ENCODE measurements around the gene CD200.
A peak's percentile ranks its signal among the peaks of the same experiment; 100 is the strongest.

The CD200 gene

DNA sequence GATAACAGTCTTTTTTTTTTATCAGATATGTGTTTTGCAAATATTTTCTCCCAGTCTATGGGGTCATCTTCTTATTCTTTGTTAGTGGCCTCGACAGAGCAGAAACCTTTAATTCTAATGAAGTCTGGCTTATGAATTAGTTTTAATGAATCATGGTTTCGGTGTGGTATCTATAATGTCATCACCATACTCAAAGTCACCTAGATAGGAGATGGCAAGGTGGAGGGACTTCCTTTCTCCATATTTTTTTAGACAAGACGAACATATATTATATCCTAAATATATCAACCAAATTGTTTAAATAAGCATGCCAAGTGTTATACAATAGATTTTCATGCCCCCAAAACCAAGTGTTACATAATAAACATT is 60.4 kb downstream of the CD200 start:
- no peak overlapping the region for H3K23ac ChIP-seq (ENCODE audit: low read length in 2 of 2)
- no peak overlapping the region for H2BK15ac ChIP-seq (ENCODE audit: low read depth, poor library complexity, severe bottlenecking)
- H3K4me3 ChIP-seq (ENCODE audit: insufficient read depth in 1 of 2, low read depth in 1 of 2, low read length in 2 of 2): no peak overlapping the region
- H3K9ac ChIP-seq (ENCODE audit: low read length): no peak overlapping the region
- H2AFZ ChIP-seq (ENCODE audit: low read depth, low read length): no peak overlapping the region
- H3K14ac ChIP-seq (ENCODE audit: low read length in 2 of 2): no peak overlapping the region
- H2BK12ac ChIP-seq (ENCODE audit: low read length in 2 of 2): no peak overlapping the region
- no peak overlapping the region for H3K27ac ChIP-seq (ENCODE audit: low read length, poor library complexity, severe bottlenecking)
- H3K79me1 ChIP-seq (replicated peaks; ENCODE audit: low read length, poor library complexity, severe bottlenecking): no peaks in the 10 kb centered on the region
- H3K4ac ChIP-seq (ENCODE audit: low read depth in 1 of 2, low read length in 2 of 2): no peak overlapping the region
- no peak overlapping the region for H4K91ac ChIP-seq (ENCODE audit: low read length)
- H3K18ac ChIP-seq (ENCODE audit: low read depth in 1 of 2, low read length in 2 of 2): no peak overlapping the region
- no peak overlapping the region for H3K4me2 ChIP-seq (ENCODE audit: low read length, poor library complexity, severe bottlenecking)
- H2BK120ac ChIP-seq (ENCODE audit: low read depth, low read length): no peak overlapping the region
- H3K27me3 ChIP-seq (ENCODE audit: control insufficient read depth in 1 of 2, insufficient read depth in 1 of 2, low read length in 2 of 2): no peaks in the 10 kb centered on the region
- no peak overlapping the region for H4K8ac ChIP-seq (ENCODE audit: low read length)
- no peak overlapping the region for H2BK5ac ChIP-seq (ENCODE audit: low read depth, low read length, poor library complexity, severe bottlenecking)
- no peaks in the 10 kb centered on the region for H3K36me3 ChIP-seq (ENCODE audit: control insufficient read depth in 1 of 2, insufficient read depth in 2 of 2, low read depth in 1 of 2, low read length in 2 of 2)
- no peak overlapping the region for H2AK5ac ChIP-seq (ENCODE audit: low read length, severe bottlenecking)
- H3K4me1 ChIP-seq (ENCODE audit: control insufficient read depth, insufficient read depth, low read depth, low read length): peaks cover 4% of the 10 kb centered on the region
- no CpG with 5 or more reads among the region's 3 CpGs for WGBS
- H3K9me3 ChIP-seq (ENCODE audit: control insufficient read depth, low read length): peaks cover 4% of the 10 kb centered on the region
- no peak for DNase-seq

DNA sequence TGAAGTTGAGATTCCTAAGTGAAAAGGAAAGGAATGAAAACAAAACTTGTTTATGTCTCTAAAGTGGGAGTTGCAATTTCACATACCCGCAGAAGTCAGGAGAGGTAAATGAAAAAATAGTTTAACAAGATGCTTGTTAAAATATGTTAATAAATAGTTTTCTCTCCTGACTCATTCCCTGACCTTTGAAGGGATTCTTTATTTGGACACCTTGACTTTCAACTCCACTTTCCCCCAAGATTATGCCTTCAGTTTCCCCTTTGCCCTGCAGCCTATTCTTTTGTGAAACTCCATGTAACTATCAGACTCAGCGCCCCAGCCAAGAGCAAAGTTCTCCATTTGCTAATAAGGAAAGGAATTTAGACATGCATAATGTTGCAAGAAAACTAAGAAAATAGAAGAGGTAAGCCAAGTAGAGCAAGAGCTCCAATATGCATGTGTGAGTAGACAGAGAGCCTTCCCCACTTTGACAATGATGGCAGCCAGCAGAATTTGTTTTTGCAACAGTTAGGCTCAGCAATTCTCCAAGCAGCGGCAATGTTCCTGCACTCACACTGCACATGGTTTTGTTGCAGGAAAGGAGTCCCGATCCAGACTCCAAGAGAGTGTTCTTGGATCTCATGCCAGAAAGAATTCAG is 61.2 kb downstream of the CD200 start:
- Histone ChIP-seq H3K79me1 (replicated peaks; ENCODE audit: low read length, poor library complexity, severe bottlenecking) (no peaks in the 10 kb centered on the region), H3K4me1 (ENCODE audit: control insufficient read depth, insufficient read depth, low read depth, low read length) (peaks cover 4% of the 10 kb centered on the region), H2AK5ac (ENCODE audit: low read length, severe bottlenecking) (peak overlapping the region; percentile 20), H3K4ac (ENCODE audit: low read depth in 1 of 2, low read length in 2 of 2) (no peak overlapping the region), H3K14ac (ENCODE audit: low read length in 2 of 2) (no peak overlapping the region), H3K18ac (ENCODE audit: low read depth in 1 of 2, low read length in 2 of 2) (peak overlapping the region in 1 of 2 experiments; percentile 8), H3K23ac (ENCODE audit: low read length in 2 of 2) (no peak overlapping the region), H3K27me3 (ENCODE audit: control insufficient read depth in 1 of 2, insufficient read depth in 1 of 2, low read length in 2 of 2) (no peaks in the 10 kb centered on the region), H2BK15ac (ENCODE audit: low read depth, poor library complexity, severe bottlenecking) (no peak overlapping the region), H4K8ac (ENCODE audit: low read length) (no peak overlapping the region), H2BK120ac (ENCODE audit: low read depth, low read length) (no peak overlapping the region), H2BK5ac (ENCODE audit: low read depth, low read length, poor library complexity, severe bottlenecking) (no peak overlapping the region), H3K27ac (ENCODE audit: low read length, poor library complexity, severe bottlenecking) (no peak overlapping the region), H3K9me3 (ENCODE audit: control insufficient read depth, low read length) (peaks cover 4% of the 10 kb centered on the region), H2AFZ (ENCODE audit: low read depth, low read length) (no peak overlapping the region), H3K4me3 (ENCODE audit: insufficient read depth in 1 of 2, low read depth in 1 of 2, low read length in 2 of 2) (no peak overlapping the region), H4K91ac (ENCODE audit: low read length) (no peak overlapping the region), H3K9ac (ENCODE audit: low read length) (no peak overlapping the region), H2BK12ac (ENCODE audit: low read length in 2 of 2) (no peak overlapping the region), H3K4me2 (ENCODE audit: low read length, poor library complexity, severe bottlenecking) (no peak overlapping the region), H3K36me3 (ENCODE audit: control insufficient read depth in 1 of 2, insufficient read depth in 2 of 2, low read depth in 1 of 2, low read length in 2 of 2) (no peaks in the 10 kb centered on the region)
- WGBS: 98% methylated on average over 3 of the region's 4 CpGs
- no peak for DNase-seq

DNA sequence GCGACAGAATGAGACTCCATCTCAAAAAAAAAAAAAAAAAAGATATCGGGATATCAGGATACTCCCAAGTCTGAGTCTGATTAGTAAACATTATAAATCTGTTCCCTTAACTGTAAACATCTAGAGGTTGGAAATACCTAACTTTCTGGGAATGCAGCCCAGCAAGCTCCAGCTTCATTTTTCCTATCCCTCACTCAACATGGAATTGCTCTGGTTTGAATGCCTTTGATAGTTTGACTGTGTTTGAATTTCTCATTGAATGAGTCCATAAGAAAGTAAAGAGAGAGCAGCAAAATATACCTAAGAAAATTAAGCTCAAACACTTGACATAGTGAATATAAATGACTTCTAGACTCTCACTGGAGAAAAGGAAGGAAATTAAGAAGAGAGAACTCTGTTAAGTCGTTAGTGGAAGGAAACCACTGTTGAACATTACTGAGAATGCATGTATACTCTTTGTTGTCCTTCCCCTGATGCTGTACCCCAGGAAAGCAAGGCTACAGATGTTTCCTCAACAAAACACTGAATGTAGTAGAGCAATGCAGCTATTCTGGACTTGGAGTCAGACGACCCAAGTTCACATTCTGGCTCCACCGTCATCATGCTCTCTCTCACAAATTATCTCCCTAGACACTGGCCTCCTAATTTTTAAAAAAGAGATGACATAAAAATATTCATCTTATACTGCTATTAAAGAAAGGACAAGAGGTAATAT is 62.4 kb downstream of the CD200 start:
- Histone ChIP-seq H4K8ac (ENCODE audit: low read length) (no peak overlapping the region), H2BK12ac (ENCODE audit: low read length in 2 of 2) (no peak overlapping the region), H2BK120ac (ENCODE audit: low read depth, low read length) (no peak overlapping the region), H2BK5ac (ENCODE audit: low read depth, low read length, poor library complexity, severe bottlenecking) (no peak overlapping the region), H3K27ac (ENCODE audit: low read length, poor library complexity, severe bottlenecking) (no peak overlapping the region), H3K18ac (ENCODE audit: low read depth in 1 of 2, low read length in 2 of 2) (no peak overlapping the region), H3K9me3 (ENCODE audit: control insufficient read depth, low read length) (peaks cover 4% of the 10 kb centered on the region), H3K36me3 (ENCODE audit: control insufficient read depth in 1 of 2, insufficient read depth in 2 of 2, low read depth in 1 of 2, low read length in 2 of 2) (no peaks in the 10 kb centered on the region), H2AK5ac (ENCODE audit: low read length, severe bottlenecking) (peak overlapping the region; percentile 88), H2BK15ac (ENCODE audit: low read depth, poor library complexity, severe bottlenecking) (no peak overlapping the region), H3K79me1 (replicated peaks; ENCODE audit: low read length, poor library complexity, severe bottlenecking) (no peaks in the 10 kb centered on the region), H3K23ac (ENCODE audit: low read length in 2 of 2) (no peak overlapping the region), H4K91ac (ENCODE audit: low read length) (no peak overlapping the region), H2AFZ (ENCODE audit: low read depth, low read length) (no peak overlapping the region), H3K14ac (ENCODE audit: low read length in 2 of 2) (no peak overlapping the region), H3K4ac (ENCODE audit: low read depth in 1 of 2, low read length in 2 of 2) (no peak overlapping the region), H3K27me3 (ENCODE audit: control insufficient read depth in 1 of 2, insufficient read depth in 1 of 2, low read length in 2 of 2) (no peaks in the 10 kb centered on the region), H3K4me3 (ENCODE audit: insufficient read depth in 1 of 2, low read depth in 1 of 2, low read length in 2 of 2) (no peak overlapping the region), H3K4me2 (ENCODE audit: low read length, poor library complexity, severe bottlenecking) (no peak overlapping the region), H3K9ac (ENCODE audit: low read length) (no peak overlapping the region), H3K4me1 (ENCODE audit: control insufficient read depth, insufficient read depth, low read depth, low read length) (peaks cover 4% of the 10 kb centered on the region)
- peak; percentile 33 for DNase-seq
- 73% methylated on average over 3 of the region's 5 CpGs for WGBS

DNA sequence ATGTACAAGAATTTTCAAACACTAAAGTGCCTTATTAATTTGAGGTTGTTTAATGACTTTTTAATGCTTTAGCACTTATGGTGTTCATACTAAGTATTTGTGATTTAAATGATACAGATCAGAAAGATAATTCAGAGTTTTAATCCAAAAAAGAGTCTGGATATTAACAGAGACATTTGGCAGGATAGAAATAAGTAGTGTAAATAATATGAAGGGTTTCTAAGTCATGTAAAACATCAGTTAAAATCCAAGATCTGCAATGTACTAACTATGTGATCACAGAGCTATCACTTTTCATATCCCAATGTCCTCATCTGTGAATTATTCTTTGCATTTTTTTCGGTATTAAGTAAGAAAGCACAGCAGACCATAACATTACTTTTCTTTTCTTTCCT is 62.9 kb downstream of the CD200 start:
- H3K23ac ChIP-seq (ENCODE audit: low read length in 2 of 2): no peak overlapping the region
- H3K27me3 ChIP-seq (ENCODE audit: control insufficient read depth in 1 of 2, insufficient read depth in 1 of 2, low read length in 2 of 2): no peaks in the 10 kb centered on the region
- no peak overlapping the region for H3K4me3 ChIP-seq (ENCODE audit: insufficient read depth in 1 of 2, low read depth in 1 of 2, low read length in 2 of 2)
- H2BK15ac ChIP-seq (ENCODE audit: low read depth, poor library complexity, severe bottlenecking): no peak overlapping the region
- H3K14ac ChIP-seq (ENCODE audit: low read length in 2 of 2): no peak overlapping the region
- no peak overlapping the region for H4K91ac ChIP-seq (ENCODE audit: low read length)
- no peak overlapping the region for H3K9ac ChIP-seq (ENCODE audit: low read length)
- no peak overlapping the region for H2AFZ ChIP-seq (ENCODE audit: low read depth, low read length)
- H2AK5ac ChIP-seq (ENCODE audit: low read length, severe bottlenecking): no peak overlapping the region
- WGBS: 0% methylated on average over 1 of the region's 1 CpG
- H3K79me1 ChIP-seq (replicated peaks; ENCODE audit: low read length, poor library complexity, severe bottlenecking): no peaks in the 10 kb centered on the region
- no peak overlapping the region for H3K18ac ChIP-seq (ENCODE audit: low read depth in 1 of 2, low read length in 2 of 2)
- no peak overlapping the region for H3K4me2 ChIP-seq (ENCODE audit: low read length, poor library complexity, severe bottlenecking)
- no peak overlapping the region for H4K8ac ChIP-seq (ENCODE audit: low read length)
- no peak overlapping the region for H2BK12ac ChIP-seq (ENCODE audit: low read length in 2 of 2)
- peaks cover 4% of the 10 kb centered on the region for H3K4me1 ChIP-seq (ENCODE audit: control insufficient read depth, insufficient read depth, low read depth, low read length)
- H3K9me3 ChIP-seq (ENCODE audit: control insufficient read depth, low read length): peaks cover 4% of the 10 kb centered on the region
- DNase-seq: no peak
- no peak overlapping the region for H3K27ac ChIP-seq (ENCODE audit: low read length, poor library complexity, severe bottlenecking)
- no peak overlapping the region for H3K4ac ChIP-seq (ENCODE audit: low read depth in 1 of 2, low read length in 2 of 2)
- no peak overlapping the region for H2BK120ac ChIP-seq (ENCODE audit: low read depth, low read length)
- H3K36me3 ChIP-seq (ENCODE audit: control insufficient read depth in 1 of 2, insufficient read depth in 2 of 2, low read depth in 1 of 2, low read length in 2 of 2): no peaks in the 10 kb centered on the region
- no peak overlapping the region for H2BK5ac ChIP-seq (ENCODE audit: low read depth, low read length, poor library complexity, severe bottlenecking)

All from mesenchymal stem cell (in vitro differentiated cells and primary cell).